Measurements from ENCODE around the gene GRK4.

- TF ChIP-seq MXI1 (IDR thresholded peaks at IDR 0.05; ENCODE audit: low read depth, low read length) (no peak), FOXM1 (IDR thresholded peaks at IDR 0.05; ENCODE audit: low read depth) (no peak), CTCF (IDR thresholded peaks at IDR 0.05) (no peak), ZBTB33 (IDR thresholded peaks at IDR 0.05; ENCODE audit: borderline replicate concordance, low read depth) (no peak)
Measured at GRCh38 chr4:3071811-3072210, 108.4 kb downstream of the GRK4 start.
